ENCODE results near the gene UBTD2. TPM values are rescaled to one million over a fixed set of nuclear protein-coding genes. Genes with fewer than 3 reads are reported as not detected.
"Not testable (repeated sequence)": the region's sequence is repeated elsewhere in the genome, so short reads cannot be mapped to it uniquely, and the experiment has no call there.

Gene UBTD2
- total and polyA plus RNA-seq, 9 donors: 17.0 to 31.5 (median 28.6) TPM

GRCh38 chr5:172293745-172294342 is 10.3 kb upstream of the UBTD2 start:
- TF ChIP-seq POLR2A (IDR thresholded peaks at IDR 0.05) (no peak), EP300 (IDR thresholded peaks at IDR 0.05) (no peak)
- TF ChIP-seq, protein P1, sequence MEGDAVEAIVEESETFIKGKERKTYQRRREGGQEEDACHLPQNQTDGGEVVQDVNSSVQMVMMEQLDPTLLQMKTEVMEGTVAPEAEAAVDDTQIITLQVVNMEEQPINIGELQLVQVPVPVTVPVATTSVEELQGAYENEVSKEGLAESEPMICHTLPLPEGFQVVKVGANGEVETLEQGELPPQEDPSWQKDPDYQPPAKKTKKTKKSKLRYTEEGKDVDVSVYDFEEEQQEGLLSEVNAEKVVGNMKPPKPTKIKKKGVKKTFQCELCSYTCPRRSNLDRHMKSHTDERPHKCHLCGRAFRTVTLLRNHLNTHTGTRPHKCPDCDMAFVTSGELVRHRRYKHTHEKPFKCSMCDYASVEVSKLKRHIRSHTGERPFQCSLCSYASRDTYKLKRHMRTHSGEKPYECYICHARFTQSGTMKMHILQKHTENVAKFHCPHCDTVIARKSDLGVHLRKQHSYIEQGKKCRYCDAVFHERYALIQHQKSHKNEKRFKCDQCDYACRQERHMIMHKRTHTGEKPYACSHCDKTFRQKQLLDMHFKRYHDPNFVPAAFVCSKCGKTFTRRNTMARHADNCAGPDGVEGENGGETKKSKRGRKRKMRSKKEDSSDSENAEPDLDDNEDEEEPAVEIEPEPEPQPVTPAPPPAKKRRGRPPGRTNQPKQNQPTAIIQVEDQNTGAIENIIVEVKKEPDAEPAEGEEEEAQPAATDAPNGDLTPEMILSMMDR (IDR thresholded peaks at IDR 0.05): no peak
- Histone ChIP-seq H3K27ac (no peak overlapping the region), H3K4me3 (no peak overlapping the region), H3K36me3 (no peaks in the 10 kb centered on the region), H3K9me3 (no peaks in the 10 kb centered on the region), H3K27me3 (no peaks in the 10 kb centered on the region), H3K4me1 (ENCODE audit: insufficient read depth) (no peaks in the 10 kb centered on the region)
- 76 to 80% (median 80%) methylated on average over 2 of the region's 2 CpGs for WGBS, 3 donors
- intact Hi-C loops (cut with DNase I): loop anchor here in 3 of 4 donors (5.0 to 10.0 kb wide), 3 partner anchors 187 to 379 kb away; no protein-coding TSS in a partner anchor
- DNase-seq: no peak

- TF ChIP-seq EP300 (IDR thresholded peaks at IDR 0.05) (no peak), POLR2A (IDR thresholded peaks at IDR 0.05) (no peak)
- TF ChIP-seq, protein P1 (IDR thresholded peaks at IDR 0.05): peak; percentile 50 to 64 (median 55)
- peak; percentile 46 to 58 (median 56) for DNase-seq
- 51 to 68% (median 56%) methylated on average over 5 of the region's 5 CpGs for WGBS, 3 donors
- Histone ChIP-seq H3K27ac (no peak overlapping the region), H3K4me3 (no peak overlapping the region), H3K36me3 (no peaks in the 10 kb centered on the region), H3K9me3 (no peaks in the 10 kb centered on the region), H3K4me1 (ENCODE audit: insufficient read depth) (no peaks in the 10 kb centered on the region), H3K27me3 (no peaks in the 10 kb centered on the region)
- intact Hi-C loops (cut with DNase I): loop anchor here in 3 of 4 donors (5.0 to 10.0 kb wide), 3 partner anchors 186 to 378 kb away; no protein-coding TSS in a partner anchor
Measured at GRCh38 chr5:172293054-172293744, 9.6 kb upstream of the UBTD2 start.

DNA sequence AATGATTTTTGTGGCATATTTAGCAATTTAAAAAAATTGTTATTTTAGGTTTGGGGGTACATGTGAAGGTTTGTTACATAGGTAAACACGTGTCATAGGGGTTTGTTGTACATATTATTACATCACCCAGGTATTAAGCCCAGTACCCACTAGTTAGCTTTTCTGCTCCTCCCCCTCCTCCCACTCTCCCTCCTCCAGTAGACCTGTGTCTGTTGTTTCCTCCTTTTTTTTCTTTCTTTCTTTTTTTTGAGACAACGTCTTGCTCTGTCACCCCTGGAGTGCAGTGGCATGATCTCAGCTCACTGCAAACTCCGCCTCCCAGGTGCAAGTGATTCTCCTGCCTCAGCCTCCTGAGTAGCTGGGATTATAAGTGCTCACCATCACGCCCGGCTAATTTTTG is 8.3 kb upstream of the UBTD2 start:
- not testable (repeated sequence) for DNase-seq; H3K27me3 ChIP-seq; H3K36me3 ChIP-seq; H3K27ac ChIP-seq; H3K4me3 ChIP-seq; H3K4me1 ChIP-seq (ENCODE audit: insufficient read depth); H3K9me3 ChIP-seq
- 79 to 84% (median 82%) methylated on average over 5 of the region's 5 CpGs for WGBS, 3 donors
- intact Hi-C loops (cut with DNase I): loop anchor here in 3 of 4 donors (5.0 to 10.0 kb wide), 3 partner anchors 185 to 377 kb away; no protein-coding TSS in a partner anchor

- intact Hi-C loops (cut with DNase I): no loop called here
- Histone ChIP-seq H3K9me3 (no peaks in the 10 kb centered on the region), H3K27ac (no peak overlapping the region), H3K4me3 (no peak overlapping the region), H3K36me3 (no peaks in the 10 kb centered on the region), H3K4me1 (ENCODE audit: insufficient read depth) (no peaks in the 10 kb centered on the region), H3K27me3 (no peaks in the 10 kb centered on the region)
- DNase-seq: no peak
- WGBS, 3 donors: 92 to 97% (median 96%) methylated on average over 4 of the region's 4 CpGs
- TF ChIP-seq, protein P1 (IDR thresholded peaks at IDR 0.05): no peak
- TF ChIP-seq POLR2A (IDR thresholded peaks at IDR 0.05): no peak
- TF ChIP-seq EP300 (IDR thresholded peaks at IDR 0.05): no peak
Measured at GRCh38 chr5:172288465-172288864, 4.9 kb upstream of the UBTD2 start.

GRCh38 chr5:172287140-172287539 is 3.6 kb upstream of the UBTD2 start:
- H3K36me3 ChIP-seq; intact Hi-C loops (cut with DNase I); H3K4me1 ChIP-seq (ENCODE audit: insufficient read depth); H3K27ac ChIP-seq; H3K4me3 ChIP-seq; DNase-seq; H3K27me3 ChIP-seq; H3K9me3 ChIP-seq: not testable (repeated sequence)
- WGBS, 3 donors: 93 to 96% (median 94%) methylated on average over 3 of the region's 3 CpGs
